H9 (cell line): ENCODE measurements around the gene TOGARAM2. TPM values are rescaled to one million over a fixed set of nuclear protein-coding genes. Genes with fewer than 3 reads are reported as not detected.

Experiments
- DNase-seq: peaks from one replicate; pipeline ENCODE4 v3.0.0-alpha.2; 2017
- H2AFZ ChIP-seq: one replicate; pipeline ENCODE4 v1.6.1; 2013; ENCODE audit warnings: mild to moderate bottlenecking, low read length, control low read depth, moderate library complexity
- H2AK5ac ChIP-seq: 2 replicates; pipeline ENCODE4 v1.6.1; 2013; ENCODE audit warnings: low read length, control low read depth, mixed read lengths; ENCODE audit not compliant: insufficient read length
- H2BK120ac ChIP-seq: one replicate; pipeline ENCODE4 v1.6.1; 2013; ENCODE audit warnings: low read depth, mild to moderate bottlenecking, low read length, control low read depth, inconsistent platforms; ENCODE audit not compliant: poor library complexity, severe bottlenecking
- H2BK12ac ChIP-seq: 2 replicates; pipeline ENCODE4 v1.6.1; 2013; ENCODE audit warnings: low read length, control low read depth, mixed read lengths, low read depth; ENCODE audit not compliant: insufficient read length
- H2BK15ac ChIP-seq: 2 replicates; pipeline ENCODE4 v1.6.1; 2013; ENCODE audit warnings: low read depth, low read length, control low read depth
- H2BK20ac ChIP-seq: one replicate; pipeline ENCODE4 v1.6.1; 2013; ENCODE audit warnings: low read depth, mild to moderate bottlenecking, low read length, control low read depth, inconsistent platforms; ENCODE audit not compliant: poor library complexity, severe bottlenecking
- H2BK5ac ChIP-seq: 2 replicates; pipeline ENCODE4 v1.6.1; 2013; ENCODE audit warnings: low read length, control low read depth, mixed read lengths; ENCODE audit not compliant: insufficient read length
- H3K14ac ChIP-seq: 2 replicates; pipeline ENCODE4 v1.6.1; 2013; ENCODE audit warnings: low read length, control low read depth; ENCODE audit not compliant: insufficient read depth
- H3K18ac ChIP-seq: 2 replicates; pipeline ENCODE4 v1.6.1; 2013; ENCODE audit warnings: low read depth, mild to moderate bottlenecking, mixed read lengths, low read length, control low read depth; ENCODE audit not compliant: insufficient read length
- H3K23ac ChIP-seq: 2 replicates; pipeline ENCODE4 v1.6.1; 2013; ENCODE audit warnings: low read length, control low read depth, mixed read lengths, low read depth; ENCODE audit not compliant: insufficient read length
- H3K23me2 ChIP-seq: 2 replicates; pipeline ENCODE4 v1.6.1; 2013; ENCODE audit warnings: low read depth, mild to moderate bottlenecking, mixed read lengths, low read length, control low read depth; ENCODE audit not compliant: insufficient read length, poor library complexity, severe bottlenecking
- H3K27ac ChIP-seq: 2 replicates; pipeline ENCODE4 v1.5.1; 2013; ENCODE audit warnings: low read length, control low read depth, mixed read lengths, low read depth; ENCODE audit not compliant: insufficient read length
- H3K27me3 ChIP-seq: 2 replicates; pipeline ENCODE4 v1.6.1; 2013; ENCODE audit warnings: low read length, control low read depth, inconsistent platforms; ENCODE audit not compliant: insufficient read depth
- H3K4ac ChIP-seq: 2 replicates; pipeline ENCODE4 v1.6.1; 2013; ENCODE audit warnings: low read depth, mild to moderate bottlenecking, control low read depth, inconsistent platforms, low read length, moderate library complexity
- H3K4me1 ChIP-seq: 2 replicates; pipeline ENCODE4 v1.6.1; 2013; ENCODE audit warnings: low read length, control low read depth, inconsistent platforms; ENCODE audit not compliant: insufficient read depth
- H3K4me2 ChIP-seq: 2 replicates; pipeline ENCODE4 v1.6.1; 2013; ENCODE audit warnings: low read length, control low read depth, mixed read lengths; ENCODE audit not compliant: insufficient read length, insufficient read depth
- H3K56ac ChIP-seq: 2 replicates; pipeline ENCODE4 v1.6.1; 2013; ENCODE audit warnings: low read depth, mild to moderate bottlenecking, mixed read lengths, low read length, control low read depth; ENCODE audit not compliant: insufficient read length
- H3K79me1 ChIP-seq: 2 replicates; pipeline ENCODE4 v1.6.1; 2013; ENCODE audit warnings: low read depth, mild to moderate bottlenecking, moderate library complexity, low read length, control low read depth, inconsistent platforms; ENCODE audit not compliant: insufficient read depth, poor library complexity, severe bottlenecking
- H3K79me2 ChIP-seq: 2 replicates; pipeline ENCODE4 v1.6.1; 2013; ENCODE audit warnings: low read length, control low read depth, inconsistent platforms; ENCODE audit not compliant: insufficient read depth
- H3K9ac ChIP-seq: 2 replicates; pipeline ENCODE4 v1.6.1; 2013; ENCODE audit warnings: low read length, control low read depth, mixed read lengths; ENCODE audit not compliant: insufficient read length; ENCODE audit errors: extremely low read depth
- H3K9me3 ChIP-seq: one replicate; pipeline ENCODE4 v1.6.1; 2013; ENCODE audit warnings: low read depth, low read length, inconsistent platforms; ENCODE audit not compliant: control insufficient read depth
- H3T11ph ChIP-seq: one replicate; pipeline ENCODE4 v1.6.1; 2013; ENCODE audit warnings: mild to moderate bottlenecking, low read length, control low read depth, inconsistent platforms
- H4K20me1 ChIP-seq: one replicate; pipeline ENCODE4 v1.6.1; 2013; ENCODE audit not compliant: control insufficient read depth, insufficient read length, insufficient read depth
- H4K5ac ChIP-seq: 2 replicates; pipeline ENCODE4 v1.6.1; 2013; ENCODE audit warnings: low read depth, mild to moderate bottlenecking, mixed read lengths, low read length, control low read depth; ENCODE audit not compliant: insufficient read length
- H4K8ac ChIP-seq: replicated peaks from 2 replicates; pipeline ENCODE4 v1.6.1; 2013; ENCODE audit warnings: low read length, control low read depth, mixed read lengths, low read depth; ENCODE audit not compliant: insufficient read length
- H4K91ac ChIP-seq: 2 replicates; pipeline ENCODE4 v1.6.1; 2013; ENCODE audit warnings: low read depth, mild to moderate bottlenecking, moderate library complexity, mixed read lengths, low read length, control low read depth; ENCODE audit not compliant: insufficient read length
- H3K27ac Mint-ChIP-seq, 3 experiments: 2 replicates in 2 of 3; 3 replicates in 1 of 3; pipeline ENCODE4 v1.8.0; 2020 to 2021; ENCODE audit warnings: mixed read lengths in 3 of 3, mild to moderate bottlenecking in 1 of 3, moderate library complexity in 1 of 3
- H3K27me3 Mint-ChIP-seq: 2 replicates; pipeline ENCODE4 v1.8.0; 2021; ENCODE audit warnings: low read depth, mild to moderate bottlenecking, moderate library complexity, mixed read lengths
- H3K36me3 Mint-ChIP-seq, 3 experiments: 2 replicates in 2 of 3; 3 replicates in 1 of 3; pipeline ENCODE4 v1.8.0; 2020 to 2021; ENCODE audit warnings: low read depth in 3 of 3, mixed read lengths in 3 of 3; ENCODE audit not compliant: insufficient read depth in 1 of 3
- H3K4me1 Mint-ChIP-seq, 2 experiments: 2 replicates each; pipeline ENCODE4 v1.8.0; 2020; ENCODE audit warnings: mixed read lengths in 2 of 2
- H3K4me3 Mint-ChIP-seq, 2 experiments: 2 replicates in 1 of 2; 3 replicates in 1 of 2; pipeline ENCODE4 v1.8.0; 2020 to 2021; ENCODE audit warnings: mild to moderate bottlenecking in 2 of 2, mixed read lengths in 2 of 2, moderate library complexity in 1 of 2
- H3K9me3 Mint-ChIP-seq, 2 experiments: 2 replicates in 1 of 2; 3 replicates in 1 of 2; pipeline ENCODE4 v1.8.0; 2020; ENCODE audit warnings: mild to moderate bottlenecking in 2 of 2, mixed read lengths in 2 of 2, moderate library complexity in 1 of 2
- WGBS: extraction: QIAGEN DNeasy Blood & Tissue Kit; methylation state at CpG from one replicate; pipeline ENCODE4 v1.1.7; 2013; ENCODE audit warnings: missing lambda C conversion rate, low lambda C conversion rate, mixed read lengths; ENCODE audit not compliant: insufficient read length; ENCODE audit errors: extremely low coverage; 5-methylcytosine and 5-hydroxymethylcytosine counted together
- total RNA-seq: library from RNA; stranded (reverse); gene quantifications from 2 replicates; pipeline ENCODE4 v1.2.1, GENCODE V29; 2021
- TF ChIP-seq, protein P1 (sequence below): fragments of 200-600 bp; sonication (generic); conservative IDR thresholded peaks from 3 replicates; pipeline ENCODE4 v1.8.0; 2021; ENCODE audit warnings: antibody characterized with exemption, mild to moderate bottlenecking

TOGARAM2 gene
- total RNA-seq, 1 experiment from 2014 or later, result 0.83 TPM

DNA sequence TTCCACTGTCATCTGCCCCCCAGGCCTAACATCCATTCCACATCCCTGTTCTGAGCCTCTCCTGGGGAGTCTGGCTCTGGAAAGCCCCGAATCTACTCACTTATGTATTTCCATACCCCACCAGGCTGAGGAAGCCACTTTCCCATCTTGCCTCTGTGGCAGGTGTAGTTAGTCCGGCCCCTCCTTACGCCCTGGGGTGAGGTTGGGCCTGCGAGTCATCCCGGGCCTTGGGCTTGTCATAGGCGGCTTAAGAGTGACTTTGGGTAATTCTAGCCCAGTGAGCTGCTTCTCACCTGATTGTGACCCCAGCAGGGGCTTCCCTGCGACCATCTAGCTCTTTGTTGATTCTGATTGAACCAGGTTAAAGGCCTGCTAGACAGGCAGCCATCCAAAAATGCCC is 72.1 kb downstream of the TOGARAM2 start:
- Histone ChIP-seq H3K27ac (no peak overlapping the region), H3K18ac (no peak overlapping the region), H3K27me3 (no peaks in the 10 kb centered on the region), H3K4me1 (peaks cover 4% of the 10 kb centered on the region; the same call in 1 of the 2 replicates), H4K5ac (no peak overlapping the region), H4K8ac (no peak overlapping the region), H3K14ac (no peak overlapping the region), H2AK5ac (no peak overlapping the region), H3K79me1 (no peaks in the 10 kb centered on the region), H2BK15ac (no peak overlapping the region), H3K79me2 (no peaks in the 10 kb centered on the region), H3K23me2 (no peaks in the 10 kb centered on the region), H3K4me2 (no peak overlapping the region), H3T11ph (no peak overlapping the region), H4K20me1 (no peaks in the 10 kb centered on the region), H3K9ac (no peak overlapping the region), H2BK5ac (no peak overlapping the region), H3K56ac (no peak overlapping the region), H3K23ac (no peak overlapping the region), H2BK120ac (no peak overlapping the region), H2BK20ac (no peak overlapping the region), H2AFZ (no peak overlapping the region), H2BK12ac (no peak overlapping the region), H3K4ac (no peak overlapping the region), H3K9me3 (no peaks in the 10 kb centered on the region), H4K91ac (no peak overlapping the region)
- Mint-ChIP-seq H3K9me3 (no peaks in the 10 kb centered on the region), H3K27me3 (peaks cover 5% of the 10 kb centered on the region), H3K4me3 (no peak overlapping the region), H3K27ac (no peak overlapping the region), H3K4me1 (peaks cover 20% of the 10 kb centered on the region in 2 experiments), H3K36me3 (no peaks in the 10 kb centered on the region)
- TF ChIP-seq, protein P1, sequence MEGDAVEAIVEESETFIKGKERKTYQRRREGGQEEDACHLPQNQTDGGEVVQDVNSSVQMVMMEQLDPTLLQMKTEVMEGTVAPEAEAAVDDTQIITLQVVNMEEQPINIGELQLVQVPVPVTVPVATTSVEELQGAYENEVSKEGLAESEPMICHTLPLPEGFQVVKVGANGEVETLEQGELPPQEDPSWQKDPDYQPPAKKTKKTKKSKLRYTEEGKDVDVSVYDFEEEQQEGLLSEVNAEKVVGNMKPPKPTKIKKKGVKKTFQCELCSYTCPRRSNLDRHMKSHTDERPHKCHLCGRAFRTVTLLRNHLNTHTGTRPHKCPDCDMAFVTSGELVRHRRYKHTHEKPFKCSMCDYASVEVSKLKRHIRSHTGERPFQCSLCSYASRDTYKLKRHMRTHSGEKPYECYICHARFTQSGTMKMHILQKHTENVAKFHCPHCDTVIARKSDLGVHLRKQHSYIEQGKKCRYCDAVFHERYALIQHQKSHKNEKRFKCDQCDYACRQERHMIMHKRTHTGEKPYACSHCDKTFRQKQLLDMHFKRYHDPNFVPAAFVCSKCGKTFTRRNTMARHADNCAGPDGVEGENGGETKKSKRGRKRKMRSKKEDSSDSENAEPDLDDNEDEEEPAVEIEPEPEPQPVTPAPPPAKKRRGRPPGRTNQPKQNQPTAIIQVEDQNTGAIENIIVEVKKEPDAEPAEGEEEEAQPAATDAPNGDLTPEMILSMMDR, result no peak
- peak; percentile 65 for DNase-seq
- WGBS, result no CpG with 5 or more reads among the region's 7 CpGs
